Mammary epithelial cell (primary cell): ENCODE results near the gene TYRP1.

Experiments used
- EZH2 ChIP-seq: IDR thresholded peaks from 2 replicates; pipeline ENCODE4 v1.6.1; 2012; ENCODE audit warnings: low read length, inconsistent platforms, borderline replicate concordance
- TF ChIP-seq, protein P1 (sequence below), 2 donors: IDR thresholded peaks in 1 of 2; conservative IDR thresholded peaks in 1 of 2; 2 replicates each; pipeline ENCODE4 v1.5.1; 2011 to 2012; ENCODE audit warnings: inconsistent platforms in 2 of 2, low read length in 2 of 2, mild to moderate bottlenecking in 2 of 2, control low read depth in 1 of 2, low read depth in 1 of 2; ENCODE audit not compliant: insufficient read depth in 1 of 2; ENCODE audit errors: extremely low read depth in 1 of 2

DNA sequence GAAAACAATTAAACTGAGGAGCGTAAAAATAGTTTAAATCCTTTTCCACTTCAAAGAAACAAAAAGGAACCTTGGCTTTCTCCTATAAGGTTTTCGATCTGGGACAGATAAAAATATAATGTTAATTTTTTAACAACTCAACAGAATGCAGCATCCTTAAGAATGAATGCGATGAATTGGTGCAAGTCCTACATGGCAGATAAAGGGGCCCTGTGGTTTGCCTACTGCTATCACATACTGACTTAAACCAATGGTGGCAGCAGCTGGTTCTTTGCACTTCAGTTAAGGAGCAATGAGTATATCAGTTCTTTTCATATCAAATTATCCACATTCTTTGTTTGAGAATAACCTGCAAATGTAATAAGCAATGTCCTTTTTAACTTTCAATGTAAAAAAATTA lies 12.4 kb upstream of the TYRP1 start:
- TF ChIP-seq, protein P1, sequence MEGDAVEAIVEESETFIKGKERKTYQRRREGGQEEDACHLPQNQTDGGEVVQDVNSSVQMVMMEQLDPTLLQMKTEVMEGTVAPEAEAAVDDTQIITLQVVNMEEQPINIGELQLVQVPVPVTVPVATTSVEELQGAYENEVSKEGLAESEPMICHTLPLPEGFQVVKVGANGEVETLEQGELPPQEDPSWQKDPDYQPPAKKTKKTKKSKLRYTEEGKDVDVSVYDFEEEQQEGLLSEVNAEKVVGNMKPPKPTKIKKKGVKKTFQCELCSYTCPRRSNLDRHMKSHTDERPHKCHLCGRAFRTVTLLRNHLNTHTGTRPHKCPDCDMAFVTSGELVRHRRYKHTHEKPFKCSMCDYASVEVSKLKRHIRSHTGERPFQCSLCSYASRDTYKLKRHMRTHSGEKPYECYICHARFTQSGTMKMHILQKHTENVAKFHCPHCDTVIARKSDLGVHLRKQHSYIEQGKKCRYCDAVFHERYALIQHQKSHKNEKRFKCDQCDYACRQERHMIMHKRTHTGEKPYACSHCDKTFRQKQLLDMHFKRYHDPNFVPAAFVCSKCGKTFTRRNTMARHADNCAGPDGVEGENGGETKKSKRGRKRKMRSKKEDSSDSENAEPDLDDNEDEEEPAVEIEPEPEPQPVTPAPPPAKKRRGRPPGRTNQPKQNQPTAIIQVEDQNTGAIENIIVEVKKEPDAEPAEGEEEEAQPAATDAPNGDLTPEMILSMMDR (conservative IDR thresholded peaks at IDR 0.05 in 1 of 2, IDR thresholded peaks at IDR 0.05 in 1 of 2; ENCODE audit: extremely low read depth in 1 of 2, insufficient read depth in 1 of 2, low read depth in 1 of 2, low read length in 2 of 2), result no peak
- TF ChIP-seq EZH2, result no peak
